GM12874 (cell line): ENCODE data around the gene CTNNBL1.

Experiments
- CTCF ChIP-seq: IDR thresholded peaks from 2 replicates; pipeline ENCODE4 v1.5.1; 2011; ENCODE audit warnings: low read depth, mild to moderate bottlenecking, control low read depth, low read length, moderate library complexity; ENCODE audit not compliant: insufficient read depth

CTNNBL1 gene

GRCh38 chr20:37845878-37846277 lies 152.0 kb downstream of the CTNNBL1 start:
- no peak for TF ChIP-seq CTCF

- TF ChIP-seq CTCF = no peak
These were observed 152.7 kb downstream of the CTNNBL1 start for GRCh38 chr20:37846573-37846972.

- TF ChIP-seq CTCF = no peak
These were observed 154.9 kb downstream of the CTNNBL1 start for GRCh38 chr20:37848706-37849105.

GRCh38 chr20:37849156-37849555 lies 155.3 kb downstream of the CTNNBL1 start:
- TF ChIP-seq CTCF = no peak

- no peak for TF ChIP-seq CTCF
These were observed 155.7 kb downstream of the CTNNBL1 start for GRCh38 chr20:37849566-37849965.

- TF ChIP-seq CTCF = no peak
These were observed 156.3 kb downstream of the CTNNBL1 start for GRCh38 chr20:37850036-37850592.

- TF ChIP-seq CTCF = no peak
These were observed 157.0 kb downstream of the CTNNBL1 start for GRCh38 chr20:37850724-37851355.
